Endothelial cell of umbilical vein (primary cell): ENCODE data around the gene RNF4. TPM values are rescaled to one million over a fixed set of nuclear protein-coding genes. Genes with fewer than 3 reads are reported as not detected.

Source experiments
- BruUV-seq: library from RNA; stranded (reverse); fragments of 400-500 nt; replicated peaks from 2 replicates; lab custom pipeline; 2021; lab: Mats Ljungman, UMichigan
- CTCF ChIA-PET: fragments of 300-600, 350-600 bp; sonication (Branson Sonifier 250); formaldehyde crosslinking; loops from one replicate; lab custom pipeline; 2021; ENCODE audit warnings: antibody characterized with exemption, inconsistent platforms; lab: Charles Lee
- POLR2A ChIA-PET: fragments of 300-600, 350-600 bp; sonication (Branson Sonifier 250); formaldehyde crosslinking; loops from one replicate; lab custom pipeline; 2021; ENCODE audit warnings: antibody characterized with exemption, inconsistent platforms; lab: Charles Lee
- DNase-seq: peaks from one replicate; pipeline ENCODE4 v3.0.0-alpha.2; 2011; ENCODE audit warnings: low read depth, low spot score
- FAIRE-seq: peaks from 2 replicates; lab custom pipeline; 2011; peaks lifted over from hg19 to GRCh38; lab: Jason Lieb, UNC
- H2AFZ ChIP-seq: 2 replicates; pipeline ENCODE4 v1.6.0; 2012; ENCODE audit warnings: low read depth, low read length, control low read depth, inconsistent platforms
- H3K27ac ChIP-seq: 2 replicates; pipeline ENCODE4 v1.5.1; 2011; ENCODE audit warnings: low read depth, mild to moderate bottlenecking, control low read depth, low read length, moderate library complexity; ENCODE audit not compliant: insufficient read depth
- H3K27me3 ChIP-seq, 2 experiments: 2 replicates each; pipeline versions ENCODE4 v1.6.0 to v1.6.1; 2011; ENCODE audit warnings: low read length in 2 of 2, mixed read lengths in 1 of 2; ENCODE audit not compliant: control insufficient read depth in 2 of 2, insufficient read depth in 2 of 2
- H3K36me3 ChIP-seq, 2 experiments: 2 replicates in 1 of 2; 3 replicates in 1 of 2; pipeline ENCODE4 v1.5.1; 2011; ENCODE audit warnings: low read length in 2 of 2, mild to moderate bottlenecking in 1 of 2, moderate library complexity in 1 of 2; ENCODE audit not compliant: control insufficient read depth in 2 of 2, insufficient read depth in 2 of 2; ENCODE audit errors: extremely low read depth in 1 of 2
- H3K4me1 ChIP-seq: 3 replicates; pipeline ENCODE4 v1.5.1; 2011; ENCODE audit warnings: mild to moderate bottlenecking, low read length; ENCODE audit not compliant: control insufficient read depth, insufficient read depth; ENCODE audit errors: extremely low read depth
- H3K4me2 ChIP-seq: 2 replicates; pipeline ENCODE4 v1.6.1; 2011; ENCODE audit warnings: low read length, control low read depth, mixed read lengths; ENCODE audit not compliant: insufficient read depth
- H3K4me3 ChIP-seq, 3 experiments: fragments of 200-600 bp in 1 of 3; sonication (generic), shearing (Covaris generic) in 1 of 3; replicated peaks in 1 of 3; 2 replicates each; pipeline ENCODE4 v1.5.1; 2011 to 2016; ENCODE audit warnings: control low read depth in 3 of 3, low read length in 3 of 3, mild to moderate bottlenecking in 2 of 3, inconsistent platforms in 1 of 3, low read depth in 1 of 3, moderate library complexity in 1 of 3; ENCODE audit not compliant: insufficient read depth in 1 of 3
- H3K79me2 ChIP-seq: 2 replicates; pipeline ENCODE4 v1.6.0; 2012; ENCODE audit warnings: low read length, inconsistent platforms; ENCODE audit not compliant: control insufficient read depth, insufficient read depth
- H3K9ac ChIP-seq: replicated peaks from 2 replicates; pipeline ENCODE3; 2011; ENCODE audit warnings: low read length, control low read depth; ENCODE audit not compliant: insufficient read depth; ENCODE audit errors: extremely low read depth
- H3K9me1 ChIP-seq: replicated peaks from 3 replicates; pipeline ENCODE4 v1.6.0; 2011; ENCODE audit warnings: mild to moderate bottlenecking, low read length; ENCODE audit not compliant: control insufficient read depth, insufficient read depth; ENCODE audit errors: extremely low read depth
- H3K9me3 ChIP-seq: replicated peaks from 2 replicates; pipeline ENCODE4 v1.5.1; 2012; ENCODE audit warnings: low read length, inconsistent platforms; ENCODE audit not compliant: control insufficient read depth, insufficient read depth
- H4K20me1 ChIP-seq: replicated peaks from 2 replicates; pipeline ENCODE3; 2011; ENCODE audit warnings: mild to moderate bottlenecking, low read length; ENCODE audit not compliant: control insufficient read depth, insufficient read depth; ENCODE audit errors: extremely low read depth
- CTCF ChIP-seq, 2 donors: IDR thresholded peaks; 1 replicate in 1 of 2; 2 replicates in 1 of 2; pipeline ENCODE4 v1.5.1; 2011; ENCODE audit warnings: low read length in 2 of 2, mild to moderate bottlenecking in 2 of 2, moderate library complexity in 2 of 2, control low read depth in 1 of 2, inconsistent platforms in 1 of 2, low read depth in 1 of 2; ENCODE audit not compliant: insufficient read depth in 1 of 2; ENCODE audit errors: extremely low read depth in 1 of 2
- EZH2 ChIP-seq: IDR thresholded peaks from 2 replicates; pipeline ENCODE4 v1.6.1; 2012; ENCODE audit warnings: borderline replicate concordance, low read depth, mild to moderate bottlenecking, moderate library complexity, low read length, inconsistent platforms; ENCODE audit not compliant: severe bottlenecking
- FOS ChIP-seq: IDR thresholded peaks from 2 replicates; pipeline ENCODE4 v1.6.1; 2011; ENCODE audit warnings: mild to moderate bottlenecking, low read length, moderate library complexity, borderline replicate concordance; ENCODE audit not compliant: insufficient read depth
- GATA2 ChIP-seq: IDR thresholded peaks from 2 replicates; pipeline ENCODE4 v1.7.0; 2011; ENCODE audit warnings: low read depth, mild to moderate bottlenecking, moderate library complexity, mixed read lengths, low read length; ENCODE audit not compliant: insufficient read length, insufficient read depth
- JUN ChIP-seq: IDR thresholded peaks from 2 replicates; pipeline ENCODE4 v1.6.1; 2011; ENCODE audit warnings: borderline replicate concordance, low read depth; ENCODE audit not compliant: insufficient read length, insufficient read depth
- MAX ChIP-seq: IDR thresholded peaks from 2 replicates; pipeline ENCODE4 v1.6.1; 2011; ENCODE audit not compliant: insufficient read depth, insufficient read length
- MYC ChIP-seq: IDR thresholded peaks from one replicate; pipeline ENCODE4 v1.6.1; 2011; ENCODE audit warnings: mild to moderate bottlenecking, low read depth, low read length
- POLR2A ChIP-seq: IDR thresholded peaks from 2 replicates; pipeline ENCODE4 v1.6.1; 2012; ENCODE audit warnings: low read depth, mild to moderate bottlenecking, control low read depth, low read length
- POLR2AphosphoS5 ChIP-seq: IDR thresholded peaks from 2 replicates; pipeline ENCODE4 v1.6.1; 2012; ENCODE audit warnings: low read depth, mild to moderate bottlenecking, control low read depth, low read length, moderate library complexity; ENCODE audit not compliant: insufficient read depth
- dilution Hi-C: fragments of 300-500 bp; cut with MboI; formaldehyde crosslinking; loops from one replicate; pipeline ENCODE4 v1.15.0; 2019; ENCODE audit warnings: low sequenced_read_pairs; ENCODE audit not compliant: extremely low pct_ligation_motif_present
- intact Hi-C: fragments of 100-400 bp; cut with micrococcal nuclease; formaldehyde crosslinking; loops from one replicate; pipeline ENCODE4 v1.10.0; 2022
- polyA plus RNA-seq, 4 experiments: library from polyadenylated mRNA; depleted of rRNA in 3 of 4; stranded (reverse) in 3 of 4; unstranded in 1 of 4; fragments of >200 nt; gene quantifications; 2 replicates each; pipeline versions ENCODE4 v1.2.1 to v1.2.3, GENCODE V29; 2011 to 2012; ENCODE audit warnings: missing spikeins in 1 of 4
- total RNA-seq: library from RNA; stranded (reverse); gene quantifications from 2 replicates; pipeline ENCODE4 v1.2.3, GENCODE V29; 2021

RNF4 gene
- total and polyA plus RNA-seq, 2 donors (not counting 3 experiments of a cell fraction or from before 2014, with no cell fraction given): 64.3 to 71.4 TPM

GRCh38 chr4:2419814-2420213 lies 49.1 kb upstream of the RNF4 start:
- no TSS peak for BruUV-seq
- Histone ChIP-seq H3K9me3 (no peaks in the 10 kb centered on the region), H2AFZ (no peak overlapping the region), H3K9me1 (no peaks in the 10 kb centered on the region), H3K4me3 (no peak overlapping the region), H4K20me1 (no peaks in the 10 kb centered on the region), H3K4me1 (peaks cover 24% of the 10 kb centered on the region), H3K36me3 (no peaks in the 10 kb centered on the region), H3K9ac (no peak overlapping the region), H3K4me2 (no peak overlapping the region), H3K27ac (no peak overlapping the region), H3K79me2 (peaks cover 17% of the 10 kb centered on the region), H3K27me3 (peaks cover 19 to 21% of the 10 kb centered on the region in 2 experiments)
- ChIA-PET CTCF (interaction anchor here (1.4 kb wide), 1 partner anchor 200 kb away, joined by 7 read pairs; no protein-coding TSS in a partner anchor), POLR2A (no interaction called here)
- TF ChIP-seq FOS (no peak), POLR2AphosphoS5 (no peak), MYC (no peak), GATA2 (no peak), EZH2 (no peak), MAX (no peak), JUN (no peak), POLR2A (no peak)
- intact Hi-C loops (loop anchor here (10.0 kb wide), 1 partner anchor 545 kb away; the partner anchor contains the start of genes GRK4 and NOP14), dilution Hi-C loops (no loop called here)
- DNase-seq: no peak
- no peak for FAIRE-seq

- FAIRE-seq (no peak), DNase-seq (no peak)
- H3K27me3 ChIP-seq: peaks cover 19 to 21% of the 10 kb centered on the region in 2 experiments
- ChIA-PET POLR2A (interaction anchor here (0.6 kb wide), 1 partner anchor 54 kb away, joined by 9 read pairs; no protein-coding TSS in a partner anchor), CTCF (interaction anchor here (1.5 kb wide), 1 partner anchor 10 kb away, joined by 5 read pairs; no protein-coding TSS in a partner anchor)
- H3K4me1 ChIP-seq: peaks cover 10% of the 10 kb centered on the region
- H3K4me2 ChIP-seq: no peak overlapping the region
- dilution Hi-C loops: no loop called here
- H3K9me3 ChIP-seq: no peaks in the 10 kb centered on the region
- H3K36me3 ChIP-seq: no peaks in the 10 kb centered on the region
- no TSS peak for BruUV-seq
- H3K4me3 ChIP-seq: no peak overlapping the region
- no peaks in the 10 kb centered on the region for H3K9me1 ChIP-seq
- H3K27ac ChIP-seq: no peak overlapping the region
- no peak overlapping the region for H3K9ac ChIP-seq
- TF ChIP-seq EZH2 (no peak), MYC (no peak), FOS (no peak), GATA2 (no peak), MAX (no peak), CTCF (IDR thresholded peaks at IDR 0.05; ENCODE audit: extremely low read depth in 1 of 2, insufficient read depth in 1 of 2, low read depth in 1 of 2, low read length in 2 of 2) (no peak), POLR2A (no peak), JUN (no peak), POLR2AphosphoS5 (no peak)
- no peak overlapping the region for H2AFZ ChIP-seq
- intact Hi-C loops: no loop called here
- H4K20me1 ChIP-seq: no peaks in the 10 kb centered on the region
- H3K79me2 ChIP-seq: peaks cover 5% of the 10 kb centered on the region
Measured at GRCh38 chr4:2421928-2422327, 47.0 kb upstream of the RNF4 start.
